ENCODE data around the gene CD58.
"Not testable (repeated sequence)": the region's sequence is repeated elsewhere in the genome, so short reads cannot be mapped to it uniquely, and the experiment has no call there.

CD58 gene

GRCh38 chr1:116570358-116571214 lies at the start of gene CD58:
Gene CD58, minus strand, starts transcription at chr1:116571026. Its CDS starts 54 bp downstream, at chr1:116570972.
- peak; percentile 96 for DNase-seq (ENCODE audit: extremely low read depth, insufficient read length)
- Histone ChIP-seq H3K4me3 (replicated peaks; ENCODE audit: low read depth, low read length) (peak within 1 kb of the TSS; percentile 96), H3K27me3 (replicated peaks; ENCODE audit: control insufficient read depth, insufficient read depth, low read length) (no peaks in the 10 kb centered on the region), H3K36me3 (ENCODE audit: control insufficient read depth, insufficient read depth, low read length) (no peaks in the 10 kb centered on the region)
- TF ChIP-seq CTCF (IDR thresholded peaks at IDR 0.05; ENCODE audit: insufficient read depth, low read length, poor library complexity, severe bottlenecking), result peak; percentile 48

GRCh38 chr1:116620392-116620791 lies 49.6 kb upstream of the CD58 start:
- H3K27me3 ChIP-seq (replicated peaks; ENCODE audit: control insufficient read depth, insufficient read depth, low read length); H3K36me3 ChIP-seq (ENCODE audit: control insufficient read depth, insufficient read depth, low read length); H3K4me3 ChIP-seq (replicated peaks; ENCODE audit: low read depth, low read length); DNase-seq (ENCODE audit: extremely low read depth, insufficient read length): not testable (repeated sequence)

- DNase-seq (ENCODE audit: extremely low read depth, insufficient read length); H3K27me3 ChIP-seq (replicated peaks; ENCODE audit: control insufficient read depth, insufficient read depth, low read length); H3K36me3 ChIP-seq (ENCODE audit: control insufficient read depth, insufficient read depth, low read length); H3K4me3 ChIP-seq (replicated peaks; ENCODE audit: low read depth, low read length): not testable (repeated sequence)
Measured at GRCh38 chr1:116619106-116619505, 48.3 kb upstream of the CD58 start.

GRCh38 chr1:116617808-116618207 lies 47.0 kb upstream of the CD58 start:
- not testable (repeated sequence) for H3K36me3 ChIP-seq (ENCODE audit: control insufficient read depth, insufficient read depth, low read length); DNase-seq (ENCODE audit: extremely low read depth, insufficient read length); H3K27me3 ChIP-seq (replicated peaks; ENCODE audit: control insufficient read depth, insufficient read depth, low read length); H3K4me3 ChIP-seq (replicated peaks; ENCODE audit: low read depth, low read length)

GRCh38 chr1:116613825-116614224 lies 43.0 kb upstream of the CD58 start:
- not testable (repeated sequence) for H3K36me3 ChIP-seq (ENCODE audit: control insufficient read depth, insufficient read depth, low read length); H3K4me3 ChIP-seq (replicated peaks; ENCODE audit: low read depth, low read length); H3K27me3 ChIP-seq (replicated peaks; ENCODE audit: control insufficient read depth, insufficient read depth, low read length); DNase-seq (ENCODE audit: extremely low read depth, insufficient read length)

- not testable (repeated sequence) for H3K36me3 ChIP-seq (ENCODE audit: control insufficient read depth, insufficient read depth, low read length); H3K27me3 ChIP-seq (replicated peaks; ENCODE audit: control insufficient read depth, insufficient read depth, low read length); DNase-seq (ENCODE audit: extremely low read depth, insufficient read length); H3K4me3 ChIP-seq (replicated peaks; ENCODE audit: low read depth, low read length)
Measured at GRCh38 chr1:116609801-116610371, 39.1 kb upstream of the CD58 start.

GRCh38 chr1:116608841-116609240 lies 38.0 kb upstream of the CD58 start:
- H3K27me3 ChIP-seq (replicated peaks; ENCODE audit: control insufficient read depth, insufficient read depth, low read length); H3K4me3 ChIP-seq (replicated peaks; ENCODE audit: low read depth, low read length); H3K36me3 ChIP-seq (ENCODE audit: control insufficient read depth, insufficient read depth, low read length); DNase-seq (ENCODE audit: extremely low read depth, insufficient read length): not testable (repeated sequence)

GRCh38 chr1:116608151-116608550 lies 37.3 kb upstream of the CD58 start:
- H3K36me3 ChIP-seq (ENCODE audit: control insufficient read depth, insufficient read depth, low read length); H3K4me3 ChIP-seq (replicated peaks; ENCODE audit: low read depth, low read length); H3K27me3 ChIP-seq (replicated peaks; ENCODE audit: control insufficient read depth, insufficient read depth, low read length); DNase-seq (ENCODE audit: extremely low read depth, insufficient read length): not testable (repeated sequence)

- not testable (repeated sequence) for DNase-seq (ENCODE audit: extremely low read depth, insufficient read length); H3K36me3 ChIP-seq (ENCODE audit: control insufficient read depth, insufficient read depth, low read length); H3K27me3 ChIP-seq (replicated peaks; ENCODE audit: control insufficient read depth, insufficient read depth, low read length); H3K4me3 ChIP-seq (replicated peaks; ENCODE audit: low read depth, low read length)
Measured at GRCh38 chr1:116607463-116607862, 36.6 kb upstream of the CD58 start.

- H3K27me3 ChIP-seq (replicated peaks; ENCODE audit: control insufficient read depth, insufficient read depth, low read length); H3K36me3 ChIP-seq (ENCODE audit: control insufficient read depth, insufficient read depth, low read length); DNase-seq (ENCODE audit: extremely low read depth, insufficient read length); H3K4me3 ChIP-seq (replicated peaks; ENCODE audit: low read depth, low read length): not testable (repeated sequence)
Measured at GRCh38 chr1:116606067-116606466, 35.2 kb upstream of the CD58 start.
